HG03520 (cell line): ENCODE results near the gene AGPAT4.
"Not testable (repeated sequence)": the region's sequence is repeated elsewhere in the genome, so short reads cannot be mapped to it uniquely, and the experiment has no call there.

ENCODE experiments used
- ATAC-seq: cut with Tn5 transposase; IDR thresholded peaks from one replicate; pipeline ENCODE4 v1.9.1; 2021; ENCODE audit warnings: mild to moderate bottlenecking, moderate library complexity; ENCODE audit not compliant: unreplicated experiment

The AGPAT4 gene

DNA sequence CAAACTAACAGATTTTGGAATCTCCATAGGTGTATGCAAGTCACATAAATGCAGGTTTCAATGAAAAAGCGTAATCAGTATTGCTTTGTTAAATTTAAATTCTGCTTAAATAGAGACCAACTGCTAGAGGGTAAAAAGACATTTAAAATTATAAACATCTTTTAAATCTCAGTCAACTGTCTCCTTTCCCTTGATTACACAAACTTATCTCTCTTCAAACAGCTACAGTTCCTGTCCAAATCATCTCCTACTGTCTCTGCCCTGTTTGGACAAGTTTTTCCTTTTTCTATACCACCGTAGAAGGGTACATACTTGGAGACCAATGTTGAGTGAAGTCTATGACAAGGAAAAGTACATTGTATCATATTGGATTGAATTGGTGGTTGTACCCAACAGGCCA is 43.5 kb downstream of the AGPAT4 start:
- no peak for ATAC-seq

DNA sequence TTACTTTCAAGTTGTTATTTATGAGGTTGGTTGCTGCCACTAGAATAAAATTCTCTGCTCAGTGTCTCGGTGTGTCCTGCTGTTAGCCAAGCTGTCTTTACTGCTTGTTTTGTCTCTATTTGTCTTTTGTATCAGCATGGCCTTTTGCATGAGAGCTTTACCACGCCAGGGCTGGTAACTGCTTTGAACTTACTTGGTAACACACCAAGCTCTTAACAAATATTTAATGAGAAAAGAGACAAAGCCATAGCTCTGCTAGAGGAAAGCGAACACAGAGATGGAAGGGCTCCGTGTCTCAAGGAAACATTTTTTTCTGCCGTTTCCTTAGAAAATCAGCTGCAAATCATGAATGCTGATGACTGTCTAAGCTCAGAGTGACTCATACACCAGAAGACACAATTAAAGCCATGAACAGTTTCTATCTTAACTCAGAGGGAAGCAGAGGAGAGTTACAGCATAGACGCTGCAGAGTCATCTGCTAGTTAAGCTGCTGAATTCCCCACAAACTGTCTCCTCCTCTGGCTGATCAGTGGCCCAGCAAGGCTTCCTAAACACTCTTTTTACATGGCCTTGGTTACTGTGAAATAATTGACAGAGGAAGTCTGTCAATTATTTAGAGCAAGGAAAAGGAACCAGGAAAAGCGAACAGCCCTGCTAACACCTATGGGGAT is 44.8 kb downstream of the AGPAT4 start:
- ATAC-seq, result peak; percentile 48

DNA sequence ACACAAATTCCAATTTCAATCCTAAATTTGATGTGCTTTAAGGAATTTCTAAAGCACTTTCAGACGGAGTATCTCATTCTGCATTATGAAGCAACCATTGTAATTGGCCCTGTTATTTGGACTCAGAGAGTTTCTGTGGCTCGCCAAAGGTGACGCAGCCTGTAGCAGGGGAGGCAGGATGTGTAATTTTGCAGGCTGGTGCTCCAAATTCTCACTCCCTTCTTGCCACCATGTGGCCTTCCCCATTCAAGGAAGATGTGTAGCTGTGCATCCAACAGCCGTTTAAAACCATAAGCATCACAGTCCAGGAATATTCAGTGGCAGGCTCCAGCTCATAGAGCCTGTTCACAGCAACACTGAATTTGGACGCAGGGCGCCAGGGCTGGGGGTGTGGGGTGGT is 45.8 kb downstream of the AGPAT4 start:
- ATAC-seq, result no peak

DNA sequence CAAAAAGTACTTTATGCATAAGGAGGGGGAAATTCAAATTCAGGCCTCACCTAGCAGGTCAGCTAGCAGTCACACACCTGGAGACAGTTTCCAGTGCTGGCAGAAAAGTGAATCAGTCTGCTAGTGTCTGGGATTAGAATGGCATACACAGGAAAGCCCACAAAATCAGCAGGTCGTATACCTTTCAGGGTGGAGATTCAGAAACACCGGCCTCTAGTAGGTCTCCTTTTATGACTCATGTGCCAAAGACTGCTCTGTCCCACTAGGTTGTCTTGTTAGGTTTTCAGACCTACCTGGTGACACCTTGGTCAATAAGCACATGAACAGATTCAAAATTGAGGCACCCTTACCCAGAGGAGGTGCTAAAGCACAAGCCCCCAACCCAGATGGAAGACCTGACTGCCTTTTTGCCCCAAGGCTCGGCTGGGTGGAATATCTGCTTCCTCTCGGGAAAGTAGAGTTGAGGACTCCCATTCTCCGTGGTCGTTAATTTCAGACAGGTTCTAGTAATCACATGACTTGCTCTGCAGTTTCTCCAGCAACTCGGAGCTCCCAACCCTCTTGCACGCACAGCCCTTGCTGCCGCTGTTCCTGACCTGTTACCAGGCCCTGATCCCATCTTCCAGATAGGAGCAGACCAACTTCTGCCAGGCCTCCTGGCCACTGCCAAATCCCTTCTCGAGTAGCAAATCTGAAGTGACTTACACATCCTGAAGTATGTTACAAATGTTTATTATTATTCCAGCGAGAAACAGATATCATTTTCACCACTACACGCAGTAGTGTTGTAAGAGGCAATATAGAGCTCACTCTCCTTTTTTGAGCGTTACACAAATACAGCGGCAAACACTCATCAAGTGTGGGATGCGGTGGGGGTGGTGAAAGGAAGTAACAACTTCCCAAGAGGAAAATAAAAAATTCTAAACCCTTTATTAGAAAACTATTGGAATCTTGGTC is 46.6 kb downstream of the AGPAT4 start:
- ATAC-seq, result no peak

- peak; percentile 34 for ATAC-seq
Observed at GRCh38 chr6:161226009-161226964, 47.6 kb downstream of the AGPAT4 start.

- ATAC-seq, result no peak
Observed at GRCh38 chr6:161225681-161226008, 48.2 kb downstream of the AGPAT4 start.

GRCh38 chr6:161224951-161225680 is 48.7 kb downstream of the AGPAT4 start:
- not testable (repeated sequence) for ATAC-seq

DNA sequence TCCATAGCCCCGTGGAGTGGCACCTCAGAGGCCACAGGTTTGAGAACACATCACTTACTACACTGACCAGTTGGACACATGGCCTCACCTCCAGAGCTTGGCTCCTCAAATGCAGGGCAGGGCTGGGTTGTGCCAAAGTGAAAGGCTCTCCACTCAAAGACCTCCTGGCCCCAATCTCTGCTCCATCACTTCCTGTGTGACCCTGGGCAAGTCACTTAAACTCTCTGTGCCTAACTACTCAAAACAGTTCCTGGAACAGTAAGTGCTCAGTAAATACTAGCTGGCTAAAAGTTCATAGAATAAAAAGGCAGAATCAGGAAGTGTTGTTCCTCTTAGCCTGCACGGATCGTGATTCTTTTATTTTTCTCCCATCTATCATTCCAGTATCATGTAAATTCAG is 50.2 kb downstream of the AGPAT4 start:
- ATAC-seq, result no peak

DNA sequence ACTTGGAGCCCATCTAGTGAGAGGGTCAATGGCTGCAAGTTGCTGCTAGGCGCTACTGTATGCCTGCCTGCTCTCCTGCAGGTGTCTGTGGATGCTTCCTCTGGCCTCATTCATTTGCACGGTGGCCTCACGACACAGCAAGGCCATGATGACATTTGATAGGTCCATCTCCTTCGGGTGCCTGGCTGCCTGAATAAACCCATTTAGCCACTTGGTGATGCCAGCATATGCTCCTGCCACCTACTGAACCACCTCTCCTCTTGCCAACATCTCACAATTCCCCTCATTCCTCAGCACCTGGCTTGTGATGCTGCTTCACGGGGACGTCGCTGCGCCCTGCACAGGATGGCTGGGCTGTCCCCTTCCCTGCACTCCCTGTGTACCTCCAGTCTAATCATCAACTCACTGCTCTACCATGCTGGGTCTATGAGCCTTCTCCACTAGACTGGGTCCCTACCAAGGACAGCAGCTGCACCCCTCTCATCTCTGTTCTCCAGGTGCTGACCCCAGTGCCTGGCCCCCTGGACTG is 51.1 kb downstream of the AGPAT4 start:
- ATAC-seq, result no peak

DNA sequence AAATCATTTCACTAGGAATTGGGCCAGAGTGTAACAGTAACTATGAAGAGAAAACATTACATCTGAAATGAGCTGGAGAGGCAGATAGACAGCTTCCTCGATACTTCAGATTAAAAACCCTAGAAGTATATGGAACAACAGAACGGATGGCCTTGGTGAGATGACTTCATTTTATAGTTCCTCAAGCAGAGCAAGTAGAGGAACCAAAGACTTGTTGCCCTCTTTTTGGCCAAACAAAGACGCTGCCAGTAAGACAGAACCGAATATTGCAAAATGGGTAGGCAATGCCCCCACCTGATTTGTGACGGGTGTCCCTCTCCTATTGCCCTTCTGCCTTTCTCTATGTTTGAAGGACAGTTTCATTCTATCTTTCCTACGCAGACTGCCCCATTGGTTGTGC is 53.5 kb downstream of the AGPAT4 start:
- no peak for ATAC-seq

DNA sequence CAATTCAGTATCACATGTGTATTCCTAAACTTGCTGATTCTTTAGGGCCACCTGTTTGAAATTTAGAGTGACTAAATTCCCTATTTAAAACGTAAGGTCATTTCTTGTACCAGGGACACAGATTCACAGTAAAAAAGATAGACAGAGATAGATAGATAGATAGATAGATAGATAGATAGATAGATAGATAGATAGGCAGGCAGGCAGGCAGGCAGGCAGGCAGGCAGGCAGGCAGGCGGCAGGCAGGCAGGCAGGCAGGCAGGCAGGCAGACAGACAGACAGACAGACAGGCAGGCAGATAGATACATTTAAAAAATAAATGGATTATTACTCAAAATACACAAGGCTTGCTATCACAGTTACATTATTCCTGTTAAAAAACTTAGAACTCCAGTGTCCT is 54.2 kb downstream of the AGPAT4 start:
- no peak for ATAC-seq

GRCh38 chr6:161218222-161218621 is 55.6 kb downstream of the AGPAT4 start:
- ATAC-seq, result no peak

GRCh38 chr6:161217628-161218027 is 56.2 kb downstream of the AGPAT4 start:
- no peak for ATAC-seq

DNA sequence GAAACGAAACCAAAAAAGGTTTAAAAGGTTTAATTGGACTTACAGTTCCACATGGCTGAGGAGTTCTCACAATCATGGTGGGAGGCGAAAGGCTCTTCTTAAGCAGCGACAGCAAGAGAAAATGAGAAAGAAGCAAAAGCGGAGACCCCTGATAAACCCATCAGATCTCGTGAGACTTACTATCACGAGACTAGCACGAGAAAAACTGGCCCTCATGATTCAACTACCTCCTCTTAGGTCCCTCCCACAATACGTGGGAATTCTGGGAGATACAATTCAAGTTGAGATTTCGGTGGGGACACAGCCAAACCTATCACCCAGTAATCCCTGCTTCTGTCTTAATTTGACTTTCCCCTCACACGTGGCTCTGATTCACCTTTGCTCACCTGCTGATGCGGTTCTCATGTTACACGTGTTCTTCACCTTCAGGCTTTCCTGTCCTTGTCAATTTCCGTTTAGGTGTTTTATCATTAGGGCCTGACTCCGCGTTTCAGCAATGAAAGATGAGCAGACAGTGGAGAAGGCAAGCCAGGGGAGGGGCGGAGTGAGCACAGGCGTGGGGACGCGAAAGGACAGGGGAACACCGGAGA is 57.1 kb downstream of the AGPAT4 start:
- ATAC-seq, result no peak

DNA sequence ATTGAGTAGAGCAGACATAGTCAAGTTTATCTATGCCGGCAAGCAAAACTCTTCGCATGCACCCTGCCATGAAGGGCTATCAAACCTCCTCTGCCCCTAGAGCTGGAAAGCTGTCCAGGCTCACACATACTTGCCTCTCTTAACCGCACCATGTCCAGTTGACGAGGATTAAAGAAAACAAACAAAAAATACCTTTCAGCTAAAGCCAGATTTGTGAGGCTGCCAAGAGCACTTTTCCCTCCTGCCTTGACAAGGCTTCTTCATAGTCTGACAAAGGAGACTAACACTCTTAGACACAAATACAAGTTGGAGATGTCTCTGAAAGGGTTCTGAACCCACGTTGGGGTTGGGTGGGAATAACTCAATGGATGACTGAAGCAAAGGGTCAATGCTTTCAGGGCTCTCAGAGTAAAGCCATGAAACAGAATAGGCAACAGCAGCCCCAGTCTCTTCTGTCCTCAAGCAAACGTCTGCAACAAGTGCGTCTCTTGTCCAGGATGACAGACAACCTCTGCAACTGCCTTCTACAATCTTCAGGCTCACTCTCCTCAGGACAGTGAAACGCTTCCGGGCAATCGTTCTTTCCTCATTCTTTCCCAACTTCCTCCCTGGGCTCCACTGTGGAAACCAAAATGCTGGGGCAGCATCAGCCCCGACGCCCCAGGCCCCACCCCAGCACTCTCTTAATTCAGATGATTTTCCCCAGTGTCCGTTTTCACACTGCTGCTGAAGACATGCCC is 57.8 kb downstream of the AGPAT4 start:
- ATAC-seq, result no peak

GRCh38 chr6:161215193-161215592 is 58.7 kb downstream of the AGPAT4 start:
- ATAC-seq, result no peak

DNA sequence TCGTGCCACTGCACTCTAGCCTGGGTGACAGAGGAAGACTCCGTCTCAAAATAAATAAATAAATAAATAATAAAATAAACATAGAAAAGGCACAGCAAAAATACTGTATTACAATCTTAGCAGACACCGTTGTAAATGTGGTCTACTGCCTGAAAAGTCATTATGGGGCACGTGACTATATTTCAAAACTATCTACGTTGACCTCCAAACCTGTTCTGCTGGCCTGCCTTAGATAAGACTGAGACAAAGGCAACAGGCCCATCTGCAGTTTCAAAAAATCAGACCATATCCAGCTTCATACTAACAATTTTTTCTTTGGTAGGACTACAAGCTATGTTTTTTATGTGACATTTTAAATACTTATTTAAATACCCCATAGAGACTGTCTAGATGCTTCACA is 59.1 kb downstream of the AGPAT4 start:
- no peak for ATAC-seq

- ATAC-seq, result no peak
Observed at GRCh38 chr6:161212902-161213301, 61.0 kb downstream of the AGPAT4 start.

DNA sequence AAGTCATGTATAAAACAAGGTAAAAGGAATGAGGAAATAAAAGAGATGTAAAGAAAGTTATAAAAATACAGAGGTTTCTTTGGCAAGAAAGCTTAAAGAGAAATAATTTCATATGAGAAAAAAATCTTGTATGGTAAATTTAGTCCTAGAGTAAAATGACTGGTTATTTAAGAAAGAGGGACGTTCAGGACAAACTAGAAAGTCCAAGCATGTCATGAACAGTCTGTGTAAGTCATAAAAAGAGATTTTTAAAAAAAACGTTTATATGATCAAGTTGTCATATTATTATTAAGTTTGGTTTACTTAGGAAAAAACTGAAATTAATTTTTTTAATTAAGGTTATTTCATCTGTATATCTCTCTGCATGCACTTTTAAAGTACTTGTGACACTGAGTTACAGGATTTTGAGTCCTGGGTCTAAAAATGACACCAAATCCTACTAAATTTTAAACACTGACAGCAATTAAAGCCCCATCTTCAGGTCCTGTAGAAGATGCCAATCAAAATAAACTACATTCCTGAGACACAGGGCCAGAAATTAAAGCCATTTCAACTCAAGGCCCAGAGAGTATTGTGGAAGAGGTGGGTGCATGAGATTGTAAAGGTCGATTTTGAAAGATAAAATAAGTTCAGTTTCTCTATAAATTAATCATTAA is 62.4 kb downstream of the AGPAT4 start:
- no peak for ATAC-seq
